ENCODE results near the gene ZNF592. TPM values are rescaled to one million over a fixed set of nuclear protein-coding genes. Genes with fewer than 3 reads are reported as not detected.
A peak's percentile ranks its signal among the peaks of the same experiment; 100 is the strongest.

ZNF592 gene
- total and polyA plus RNA-seq, 2 donors (not counting 3 experiments of a cell fraction or from before 2014, with no cell fraction given): 12.3 to 21.1 TPM

- DNase-seq (ENCODE audit: low read depth, low spot score) (no peak), FAIRE-seq (no peak)
- TF ChIP-seq CTCF (IDR thresholded peaks at IDR 0.05; ENCODE audit: extremely low read depth in 1 of 2, insufficient read depth in 1 of 2, low read depth in 1 of 2, low read length in 2 of 2): no peak
- no peak for TF ChIP-seq MAX (IDR thresholded peaks at IDR 0.05; ENCODE audit: insufficient read depth, insufficient read length)
- no peak for TF ChIP-seq POLR2A (IDR thresholded peaks at IDR 0.05; ENCODE audit: low read depth, low read length)
- TF ChIP-seq JUN (IDR thresholded peaks at IDR 0.05; ENCODE audit: borderline replicate concordance, insufficient read depth, insufficient read length, low read depth): no peak
- no peak for TF ChIP-seq EZH2 (IDR thresholded peaks at IDR 0.05; ENCODE audit: borderline replicate concordance, low read depth, low read length, severe bottlenecking)
- no peaks in the 10 kb centered on the region for H3K9me3 ChIP-seq (replicated peaks; ENCODE audit: control insufficient read depth, insufficient read depth, low read length)
- H3K79me2 ChIP-seq (ENCODE audit: control insufficient read depth, insufficient read depth, low read length): no peaks in the 10 kb centered on the region
- no peak overlapping the region for H3K4me2 ChIP-seq (ENCODE audit: insufficient read depth, low read length)
- H3K27ac ChIP-seq (ENCODE audit: insufficient read depth, low read depth, low read length): no peak overlapping the region
- dilution Hi-C loops (cut with MboI; ENCODE audit: extremely low pct_ligation_motif_present, low sequenced_read_pairs): loop anchor here (25.0 kb wide), 1 partner anchor 125 kb away; no protein-coding TSS in a partner anchor
- H3K4me1 ChIP-seq (ENCODE audit: control insufficient read depth, extremely low read depth, insufficient read depth, low read length): peaks cover 13% of the 10 kb centered on the region
- no TSS peak for BruUV-seq (replicated peaks)
- no peaks in the 10 kb centered on the region for H4K20me1 ChIP-seq (replicated peaks; ENCODE audit: control insufficient read depth, extremely low read depth, insufficient read depth, low read length)
- H3K9ac ChIP-seq (replicated peaks; ENCODE audit: extremely low read depth, insufficient read depth, low read length): no peak overlapping the region
- no peak overlapping the region for H2AFZ ChIP-seq (ENCODE audit: low read depth, low read length)
- H3K36me3 ChIP-seq (ENCODE audit: control insufficient read depth in 2 of 2, extremely low read depth in 1 of 2, insufficient read depth in 2 of 2, low read length in 2 of 2): peaks cover 0 to 22% of the 10 kb centered on the region in 2 experiments
- ChIA-PET POLR2A (no interaction called here), CTCF (no interaction called here)
- intact Hi-C loops (cut with micrococcal nuclease): no loop called here
- H3K9me1 ChIP-seq (replicated peaks; ENCODE audit: control insufficient read depth, extremely low read depth, insufficient read depth, low read length): no peaks in the 10 kb centered on the region
- no peaks in the 10 kb centered on the region for H3K27me3 ChIP-seq (ENCODE audit: control insufficient read depth in 2 of 2, insufficient read depth in 2 of 2, low read length in 2 of 2)
- no peak overlapping the region for H3K4me3 ChIP-seq (replicated peaks in 1 of 3; ENCODE audit: insufficient read depth in 1 of 3, low read depth in 1 of 3, low read length in 3 of 3)
Observed at GRCh38 chr15:84836844-84837243, 88.5 kb downstream of the ZNF592 start.

- FAIRE-seq (no peak), DNase-seq (ENCODE audit: low read depth, low spot score) (no peak)
- Histone ChIP-seq H3K4me2 (ENCODE audit: insufficient read depth, low read length) (no peak overlapping the region), H3K27ac (ENCODE audit: insufficient read depth, low read depth, low read length) (no peak overlapping the region), H4K20me1 (replicated peaks; ENCODE audit: control insufficient read depth, extremely low read depth, insufficient read depth, low read length) (no peaks in the 10 kb centered on the region), H3K9me1 (replicated peaks; ENCODE audit: control insufficient read depth, extremely low read depth, insufficient read depth, low read length) (no peaks in the 10 kb centered on the region), H3K9me3 (replicated peaks; ENCODE audit: control insufficient read depth, insufficient read depth, low read length) (no peaks in the 10 kb centered on the region), H3K4me3 (replicated peaks in 1 of 3; ENCODE audit: insufficient read depth in 1 of 3, low read depth in 1 of 3, low read length in 3 of 3) (no peak overlapping the region), H3K79me2 (ENCODE audit: control insufficient read depth, insufficient read depth, low read length) (no peaks in the 10 kb centered on the region), H3K36me3 (ENCODE audit: control insufficient read depth in 2 of 2, extremely low read depth in 1 of 2, insufficient read depth in 2 of 2, low read length in 2 of 2) (peaks cover 0 to 25% of the 10 kb centered on the region in 2 experiments), H3K9ac (replicated peaks; ENCODE audit: extremely low read depth, insufficient read depth, low read length) (no peak overlapping the region), H3K27me3 (ENCODE audit: control insufficient read depth in 2 of 2, insufficient read depth in 2 of 2, low read length in 2 of 2) (no peaks in the 10 kb centered on the region), H3K4me1 (ENCODE audit: control insufficient read depth, extremely low read depth, insufficient read depth, low read length) (no peaks in the 10 kb centered on the region), H2AFZ (ENCODE audit: low read depth, low read length) (no peak overlapping the region)
- TSS peak; percentile 45 for BruUV-seq (replicated peaks)
- dilution Hi-C loops (cut with MboI; ENCODE audit: extremely low pct_ligation_motif_present, low sequenced_read_pairs): loop anchor here (25.0 kb wide), 1 partner anchor 123 kb away; no protein-coding TSS in a partner anchor
- intact Hi-C loops (cut with micrococcal nuclease): no loop called here
- ChIA-PET CTCF (no interaction called here), POLR2A (no interaction called here)
- TF ChIP-seq POLR2AphosphoS5 (IDR thresholded peaks at IDR 0.05; ENCODE audit: insufficient read depth, low read depth, low read length) (no peak), JUN (IDR thresholded peaks at IDR 0.05; ENCODE audit: borderline replicate concordance, insufficient read depth, insufficient read length, low read depth) (no peak)
Observed at GRCh38 chr15:84839714-84840113, 91.3 kb downstream of the ZNF592 start.
